ENCODE results near the gene ABI2. TPM values are rescaled to one million over a fixed set of nuclear protein-coding genes. Genes with fewer than 3 reads are reported as not detected.

The ABI2 gene
- total RNA-seq, 1 experiment from 2014 or later: 72.2 TPM

DNA sequence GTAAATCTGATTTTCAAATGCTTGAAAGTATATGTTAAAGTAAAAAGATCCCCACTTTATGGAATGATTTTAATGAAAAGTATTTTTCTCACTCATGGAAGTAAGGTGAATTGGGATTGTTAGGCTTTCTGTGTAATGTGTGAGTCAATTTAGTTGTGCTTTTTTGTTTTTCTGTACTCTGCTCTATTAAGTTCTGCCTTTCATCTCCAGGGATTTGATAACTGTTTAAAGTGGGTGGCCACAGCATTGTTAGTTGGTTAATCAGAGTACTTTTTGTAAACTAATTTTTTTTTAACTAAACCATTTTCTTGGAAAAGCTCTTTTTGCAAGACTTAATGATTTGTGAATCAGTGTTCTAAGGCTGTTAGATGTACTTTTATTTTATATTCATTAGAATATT lies 76.8 kb downstream of the ABI2 start:
- no peak for ATAC-seq
- no peaks in the 10 kb centered on the region; the same call in 1 of the 2 replicates for H3K4me1 ChIP-seq (ENCODE audit: control insufficient read depth, insufficient read depth, low read length)
- TF ChIP-seq, protein P1, sequence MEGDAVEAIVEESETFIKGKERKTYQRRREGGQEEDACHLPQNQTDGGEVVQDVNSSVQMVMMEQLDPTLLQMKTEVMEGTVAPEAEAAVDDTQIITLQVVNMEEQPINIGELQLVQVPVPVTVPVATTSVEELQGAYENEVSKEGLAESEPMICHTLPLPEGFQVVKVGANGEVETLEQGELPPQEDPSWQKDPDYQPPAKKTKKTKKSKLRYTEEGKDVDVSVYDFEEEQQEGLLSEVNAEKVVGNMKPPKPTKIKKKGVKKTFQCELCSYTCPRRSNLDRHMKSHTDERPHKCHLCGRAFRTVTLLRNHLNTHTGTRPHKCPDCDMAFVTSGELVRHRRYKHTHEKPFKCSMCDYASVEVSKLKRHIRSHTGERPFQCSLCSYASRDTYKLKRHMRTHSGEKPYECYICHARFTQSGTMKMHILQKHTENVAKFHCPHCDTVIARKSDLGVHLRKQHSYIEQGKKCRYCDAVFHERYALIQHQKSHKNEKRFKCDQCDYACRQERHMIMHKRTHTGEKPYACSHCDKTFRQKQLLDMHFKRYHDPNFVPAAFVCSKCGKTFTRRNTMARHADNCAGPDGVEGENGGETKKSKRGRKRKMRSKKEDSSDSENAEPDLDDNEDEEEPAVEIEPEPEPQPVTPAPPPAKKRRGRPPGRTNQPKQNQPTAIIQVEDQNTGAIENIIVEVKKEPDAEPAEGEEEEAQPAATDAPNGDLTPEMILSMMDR (IDR thresholded peaks at IDR 0.05): no peak
- TF ChIP-seq, protein P2, sequence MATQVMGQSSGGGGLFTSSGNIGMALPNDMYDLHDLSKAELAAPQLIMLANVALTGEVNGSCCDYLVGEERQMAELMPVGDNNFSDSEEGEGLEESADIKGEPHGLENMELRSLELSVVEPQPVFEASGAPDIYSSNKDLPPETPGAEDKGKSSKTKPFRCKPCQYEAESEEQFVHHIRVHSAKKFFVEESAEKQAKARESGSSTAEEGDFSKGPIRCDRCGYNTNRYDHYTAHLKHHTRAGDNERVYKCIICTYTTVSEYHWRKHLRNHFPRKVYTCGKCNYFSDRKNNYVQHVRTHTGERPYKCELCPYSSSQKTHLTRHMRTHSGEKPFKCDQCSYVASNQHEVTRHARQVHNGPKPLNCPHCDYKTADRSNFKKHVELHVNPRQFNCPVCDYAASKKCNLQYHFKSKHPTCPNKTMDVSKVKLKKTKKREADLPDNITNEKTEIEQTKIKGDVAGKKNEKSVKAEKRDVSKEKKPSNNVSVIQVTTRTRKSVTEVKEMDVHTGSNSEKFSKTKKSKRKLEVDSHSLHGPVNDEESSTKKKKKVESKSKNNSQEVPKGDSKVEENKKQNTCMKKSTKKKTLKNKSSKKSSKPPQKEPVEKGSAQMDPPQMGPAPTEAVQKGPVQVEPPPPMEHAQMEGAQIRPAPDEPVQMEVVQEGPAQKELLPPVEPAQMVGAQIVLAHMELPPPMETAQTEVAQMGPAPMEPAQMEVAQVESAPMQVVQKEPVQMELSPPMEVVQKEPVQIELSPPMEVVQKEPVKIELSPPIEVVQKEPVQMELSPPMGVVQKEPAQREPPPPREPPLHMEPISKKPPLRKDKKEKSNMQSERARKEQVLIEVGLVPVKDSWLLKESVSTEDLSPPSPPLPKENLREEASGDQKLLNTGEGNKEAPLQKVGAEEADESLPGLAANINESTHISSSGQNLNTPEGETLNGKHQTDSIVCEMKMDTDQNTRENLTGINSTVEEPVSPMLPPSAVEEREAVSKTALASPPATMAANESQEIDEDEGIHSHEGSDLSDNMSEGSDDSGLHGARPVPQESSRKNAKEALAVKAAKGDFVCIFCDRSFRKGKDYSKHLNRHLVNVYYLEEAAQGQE (IDR thresholded peaks at IDR 0.05; ENCODE audit: insufficient read depth in 1 of 2, low read depth in 2 of 2, low read length in 1 of 2): no peak
- TF ChIP-seq POLR2AphosphoS5 (IDR thresholded peaks at IDR 0.05; ENCODE audit: low read depth, low read length): no peak
- TF ChIP-seq TCF7L2 (IDR thresholded peaks at IDR 0.05; ENCODE audit: low read depth, low read length): no peak
- no peak for TF ChIP-seq SIN3A (IDR thresholded peaks at IDR 0.05; ENCODE audit: borderline replicate concordance, insufficient read depth, low read depth, low read length)
- H3K27ac ChIP-seq (ENCODE audit: low read length): no peak overlapping the region
- CTCF ChIA-PET: no interaction called here
- H3K4me3 ChIP-seq (ENCODE audit: low read depth in 2 of 2, low read length in 2 of 2): no peak overlapping the region
- no peaks in the 10 kb centered on the region for H3K9me3 ChIP-seq (ENCODE audit: control insufficient read depth, insufficient read depth, low read depth, low read length)
- no TSS peak for BruUV-seq (replicated peaks)
- no peaks in the 10 kb centered on the region for H3K27me3 ChIP-seq (ENCODE audit: control insufficient read depth, insufficient read depth, low read length)
- no peak for DNase-seq (ENCODE audit: low read depth, low spot score)
- H3K36me3 ChIP-seq (ENCODE audit: control insufficient read depth, insufficient read depth, low read length): peaks cover 19% of the 10 kb centered on the region
- POLR2A ChIA-PET: no interaction called here
- intact Hi-C loops (cut with micrococcal nuclease; ENCODE audit: unreplicated experiment): no loop called here
- in situ Hi-C loops (cut with HindIII; ENCODE audit: low pct_unique_long_range_greater_than_20kb, low sequenced_read_pairs): no loop called here

DNA sequence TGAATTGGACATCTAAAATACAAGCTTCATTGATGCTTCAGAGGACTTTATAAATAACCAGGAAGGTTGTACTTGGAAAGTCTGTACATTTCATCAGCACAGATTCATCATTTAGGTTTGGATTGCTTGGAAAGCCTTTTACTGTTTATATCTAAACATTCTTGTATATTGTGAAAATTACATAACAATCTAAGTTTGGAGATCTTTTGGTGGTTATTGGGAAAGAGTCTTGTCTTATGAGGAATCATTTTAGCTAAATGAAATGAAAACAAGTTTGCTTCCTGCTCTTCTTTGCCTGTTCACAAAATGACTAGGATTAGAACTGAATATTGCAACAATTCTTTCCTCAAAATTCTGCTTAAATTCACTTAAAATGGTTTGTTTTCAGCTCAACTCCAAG lies 79.3 kb downstream of the ABI2 start:
- Histone ChIP-seq H3K36me3 (ENCODE audit: control insufficient read depth, insufficient read depth, low read length) (peaks cover 24% of the 10 kb centered on the region), H3K27ac (ENCODE audit: low read length) (no peak overlapping the region), H3K27me3 (ENCODE audit: control insufficient read depth, insufficient read depth, low read length) (no peaks in the 10 kb centered on the region), H3K4me3 (ENCODE audit: low read depth in 2 of 2, low read length in 2 of 2) (no peak overlapping the region), H3K9me3 (ENCODE audit: control insufficient read depth, insufficient read depth, low read depth, low read length) (no peaks in the 10 kb centered on the region), H3K4me1 (ENCODE audit: control insufficient read depth, insufficient read depth, low read length) (no peaks in the 10 kb centered on the region; the same call in 1 of the 2 replicates)
- no TSS peak for BruUV-seq (replicated peaks)
- ATAC-seq: no peak
- no peak for DNase-seq (ENCODE audit: low read depth, low spot score)
- in situ Hi-C loops (cut with HindIII; ENCODE audit: low pct_unique_long_range_greater_than_20kb, low sequenced_read_pairs) (no loop called here), intact Hi-C loops (cut with micrococcal nuclease; ENCODE audit: unreplicated experiment) (no loop called here)
- TF ChIP-seq POLR2AphosphoS5 (IDR thresholded peaks at IDR 0.05; ENCODE audit: low read depth, low read length) (no peak), TCF7L2 (IDR thresholded peaks at IDR 0.05; ENCODE audit: low read depth, low read length) (no peak), SIN3A (IDR thresholded peaks at IDR 0.05; ENCODE audit: borderline replicate concordance, insufficient read depth, low read depth, low read length) (no peak)
- TF ChIP-seq, protein P2 (IDR thresholded peaks at IDR 0.05; ENCODE audit: insufficient read depth in 1 of 2, low read depth in 2 of 2, low read length in 1 of 2): no peak
- TF ChIP-seq, protein P1 (IDR thresholded peaks at IDR 0.05): no peak
- CTCF ChIA-PET: no interaction called here
- POLR2A ChIA-PET: no interaction called here
